Measurements from ENCODE around the gene USHBP1. TPM values are rescaled to one million over a fixed set of nuclear protein-coding genes. Genes with fewer than 3 reads are reported as not detected.
A peak's percentile ranks its signal among the peaks of the same experiment; 100 is the strongest.

Gene USHBP1
- total RNA-seq, 1 donor from 2014 or later = not detected

DNA sequence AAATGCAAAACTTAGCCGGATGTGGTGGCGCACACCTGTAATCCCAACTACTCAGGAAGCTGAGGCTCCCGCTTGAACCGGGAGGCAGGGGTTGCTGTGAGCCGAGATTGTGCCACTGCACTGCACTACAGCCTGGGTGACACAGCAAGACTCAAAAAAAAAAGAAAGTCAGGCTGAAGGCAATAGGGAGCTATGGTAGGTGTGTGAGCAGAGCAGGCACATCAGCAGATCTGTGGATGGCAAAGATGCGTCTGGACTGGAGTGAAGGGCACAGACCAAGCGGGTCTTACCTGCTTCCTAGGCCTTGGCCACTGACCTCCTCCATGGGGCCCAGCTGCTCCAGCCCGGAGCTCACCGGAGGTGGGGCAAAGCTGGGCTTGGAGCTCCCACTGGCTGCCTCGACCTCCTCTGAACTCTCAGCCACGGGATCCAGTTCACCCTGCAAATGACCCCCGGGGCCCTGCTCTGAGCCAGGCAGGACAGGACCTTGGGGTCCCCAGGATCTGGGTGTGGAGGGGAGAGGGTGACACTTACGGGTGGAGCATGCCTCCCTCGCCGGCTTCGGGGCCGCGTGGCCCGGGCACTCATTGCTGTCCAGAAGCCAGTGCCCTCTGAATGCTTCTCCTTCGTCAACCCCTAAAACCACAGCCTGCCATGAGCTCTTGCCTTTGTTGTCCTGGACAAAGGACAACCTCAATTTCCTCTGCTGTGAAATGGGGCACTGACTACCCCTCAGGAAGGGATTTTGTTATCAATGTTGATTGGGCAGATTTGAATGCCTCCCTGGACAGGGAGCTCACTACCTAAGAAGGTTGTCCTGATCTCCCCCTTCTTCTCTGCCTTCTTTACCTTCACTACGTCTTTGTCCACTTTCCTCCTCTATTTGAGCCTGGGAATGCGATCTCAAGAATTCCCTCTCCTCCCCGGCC, 569 bp downstream of the USHBP1 start:
- TF ChIP-seq, protein P1, sequence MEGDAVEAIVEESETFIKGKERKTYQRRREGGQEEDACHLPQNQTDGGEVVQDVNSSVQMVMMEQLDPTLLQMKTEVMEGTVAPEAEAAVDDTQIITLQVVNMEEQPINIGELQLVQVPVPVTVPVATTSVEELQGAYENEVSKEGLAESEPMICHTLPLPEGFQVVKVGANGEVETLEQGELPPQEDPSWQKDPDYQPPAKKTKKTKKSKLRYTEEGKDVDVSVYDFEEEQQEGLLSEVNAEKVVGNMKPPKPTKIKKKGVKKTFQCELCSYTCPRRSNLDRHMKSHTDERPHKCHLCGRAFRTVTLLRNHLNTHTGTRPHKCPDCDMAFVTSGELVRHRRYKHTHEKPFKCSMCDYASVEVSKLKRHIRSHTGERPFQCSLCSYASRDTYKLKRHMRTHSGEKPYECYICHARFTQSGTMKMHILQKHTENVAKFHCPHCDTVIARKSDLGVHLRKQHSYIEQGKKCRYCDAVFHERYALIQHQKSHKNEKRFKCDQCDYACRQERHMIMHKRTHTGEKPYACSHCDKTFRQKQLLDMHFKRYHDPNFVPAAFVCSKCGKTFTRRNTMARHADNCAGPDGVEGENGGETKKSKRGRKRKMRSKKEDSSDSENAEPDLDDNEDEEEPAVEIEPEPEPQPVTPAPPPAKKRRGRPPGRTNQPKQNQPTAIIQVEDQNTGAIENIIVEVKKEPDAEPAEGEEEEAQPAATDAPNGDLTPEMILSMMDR (IDR thresholded peaks at IDR 0.05) = no peak
- H3K27me3 Mint-ChIP-seq (ENCODE audit: unreplicated experiment) = peaks cover 2% of the 10 kb centered on the region
- no peak overlapping the region for H3K27ac Mint-ChIP-seq (ENCODE audit: unreplicated experiment)
- H3K4me3 Mint-ChIP-seq (ENCODE audit: unreplicated experiment) = no peak overlapping the region
- no peaks in the 10 kb centered on the region for H3K9me3 Mint-ChIP-seq (ENCODE audit: unreplicated experiment)
- DNase-seq (ENCODE audit: extremely low spot score, unreplicated experiment) = no peak
- peaks cover 7% of the 10 kb centered on the region for H3K4me1 Mint-ChIP-seq (ENCODE audit: unreplicated experiment)
- H3K36me3 Mint-ChIP-seq (ENCODE audit: unreplicated experiment) = no peaks in the 10 kb centered on the region

DNA sequence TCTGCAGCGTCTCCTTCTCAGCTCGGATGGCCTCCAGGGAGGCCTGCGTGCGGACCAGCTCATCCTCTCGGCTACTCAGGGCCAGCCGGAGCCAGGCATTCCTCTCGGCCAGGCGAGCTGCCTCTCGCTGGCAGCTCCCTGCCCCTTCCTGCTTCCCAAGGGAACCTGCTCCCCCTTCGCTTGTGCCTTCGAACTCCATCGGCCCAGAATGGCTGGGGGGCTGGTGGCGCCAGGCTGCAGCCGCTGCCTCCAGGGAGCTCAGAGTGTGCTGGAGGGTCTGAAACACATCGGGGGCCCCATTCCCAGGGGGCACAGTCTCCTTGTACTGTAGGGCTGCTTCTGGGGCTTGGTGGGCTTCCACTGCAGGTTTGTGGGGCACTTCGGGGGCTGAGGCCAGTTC, 2.0 kb downstream of the USHBP1 start:
- Mint-ChIP-seq H3K36me3 (ENCODE audit: unreplicated experiment) (no peaks in the 10 kb centered on the region), H3K27me3 (ENCODE audit: unreplicated experiment) (peaks cover 2% of the 10 kb centered on the region), H3K4me1 (ENCODE audit: unreplicated experiment) (peaks cover 5% of the 10 kb centered on the region), H3K27ac (ENCODE audit: unreplicated experiment) (no peak overlapping the region), H3K9me3 (ENCODE audit: unreplicated experiment) (no peaks in the 10 kb centered on the region), H3K4me3 (ENCODE audit: unreplicated experiment) (no peak overlapping the region)
- no peak for DNase-seq (ENCODE audit: extremely low spot score, unreplicated experiment)
- TF ChIP-seq, protein P1 (IDR thresholded peaks at IDR 0.05) = no peak

DNA sequence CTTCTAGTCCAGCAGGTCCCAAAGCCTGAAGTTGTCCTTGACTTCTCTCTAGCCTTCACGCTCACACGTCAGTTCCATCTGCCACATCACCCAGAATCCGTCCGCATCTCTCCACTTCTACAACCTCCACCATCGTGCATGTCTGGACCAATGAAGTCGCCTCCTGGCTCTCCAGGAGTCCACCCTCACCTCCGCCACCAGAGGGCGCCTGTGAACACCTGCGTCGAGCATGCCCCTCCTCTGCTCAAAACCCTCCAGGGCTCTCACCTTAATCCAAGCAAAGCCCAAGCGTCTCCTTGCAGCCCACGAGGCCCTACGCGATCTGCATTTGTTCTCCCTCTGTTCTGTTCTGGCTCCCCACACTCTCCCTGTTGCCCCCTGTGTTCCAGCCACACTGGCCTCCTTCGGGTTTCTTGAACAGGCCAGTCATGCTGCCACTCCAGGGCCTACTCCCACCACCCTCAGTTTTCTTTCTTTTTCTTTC, 3.7 kb downstream of the USHBP1 start:
- no peaks in the 10 kb centered on the region for H3K9me3 Mint-ChIP-seq (ENCODE audit: unreplicated experiment)
- H3K36me3 Mint-ChIP-seq (ENCODE audit: unreplicated experiment) = no peaks in the 10 kb centered on the region
- TF ChIP-seq, protein P1 (IDR thresholded peaks at IDR 0.05) = peak; percentile 95

DNA sequence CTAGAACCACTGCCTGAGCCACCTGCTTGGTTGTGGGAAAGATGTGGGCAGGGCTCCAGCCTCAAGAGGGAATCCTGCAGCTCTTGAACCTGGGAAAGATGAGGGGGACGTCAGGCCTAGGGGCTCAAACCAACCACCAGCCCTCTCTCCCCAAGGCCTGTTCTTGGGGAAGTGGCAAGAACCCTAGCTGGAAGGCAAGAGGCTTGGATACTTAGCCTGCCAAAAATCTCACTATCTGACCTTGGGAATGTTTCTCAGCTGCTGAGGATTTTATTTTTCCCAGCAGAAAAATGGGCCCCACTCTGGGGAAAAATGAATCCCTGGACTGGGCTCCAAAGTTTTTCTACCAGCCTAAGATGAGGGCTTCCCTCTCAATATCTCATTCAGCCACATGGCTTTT, 4.6 kb downstream of the USHBP1 start:
- no peak overlapping the region for H3K4me3 Mint-ChIP-seq (ENCODE audit: unreplicated experiment)
- no peaks in the 10 kb centered on the region for H3K36me3 Mint-ChIP-seq (ENCODE audit: unreplicated experiment)
- no peak for DNase-seq (ENCODE audit: extremely low spot score, unreplicated experiment)
- no peak overlapping the region for H3K27ac Mint-ChIP-seq (ENCODE audit: unreplicated experiment)
- H3K27me3 Mint-ChIP-seq (ENCODE audit: unreplicated experiment) = peaks cover 4% of the 10 kb centered on the region
- H3K9me3 Mint-ChIP-seq (ENCODE audit: unreplicated experiment) = no peaks in the 10 kb centered on the region
- H3K4me1 Mint-ChIP-seq (ENCODE audit: unreplicated experiment) = peaks cover 5% of the 10 kb centered on the region
- TF ChIP-seq, protein P1 (IDR thresholded peaks at IDR 0.05) = no peak

More for the DNA sequence above, 3.7 kb downstream of the USHBP1 start:
- Mint-ChIP-seq H3K4me1 (ENCODE audit: unreplicated experiment) (no peaks in the 10 kb centered on the region), H3K27me3 (ENCODE audit: unreplicated experiment) (peaks cover 2% of the 10 kb centered on the region), H3K4me3 (ENCODE audit: unreplicated experiment) (no peak overlapping the region), H3K27ac (ENCODE audit: unreplicated experiment) (no peak overlapping the region)
- DNase-seq (ENCODE audit: extremely low spot score, unreplicated experiment) = peak; percentile 94

DNA sequence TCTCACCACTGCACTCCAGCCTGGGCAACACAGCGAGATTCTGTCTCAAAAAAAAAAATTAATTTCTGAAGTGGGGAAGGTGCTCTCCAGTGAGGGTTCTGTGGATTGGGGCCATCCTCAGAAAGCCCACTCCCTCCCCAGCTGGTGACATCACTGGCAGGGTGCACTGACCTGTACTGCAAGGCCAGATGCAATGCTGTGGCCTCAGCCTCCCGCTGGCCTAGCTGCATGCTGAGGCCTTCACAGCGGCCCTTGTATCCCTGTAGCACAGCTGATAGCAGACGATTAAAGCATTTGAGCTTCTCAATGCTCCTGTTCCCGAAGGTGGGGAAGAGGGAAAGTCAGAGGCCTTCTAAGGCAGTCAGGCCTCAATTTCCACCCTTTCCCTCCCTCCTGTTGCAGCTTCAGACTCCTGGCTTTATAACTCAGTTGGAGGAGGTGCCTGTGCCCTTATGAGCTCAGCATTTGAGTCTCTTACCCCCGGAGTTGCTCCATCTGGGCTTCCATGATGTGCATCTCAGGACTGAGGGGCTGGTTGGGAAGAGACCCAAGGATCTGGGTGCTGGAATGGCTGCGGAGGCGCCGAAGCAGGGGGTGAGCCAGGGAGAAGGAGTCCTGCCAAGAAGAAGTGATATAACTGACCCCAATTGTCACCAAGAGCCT, 5.3 kb downstream of the USHBP1 start:
- Mint-ChIP-seq H3K4me1 (ENCODE audit: unreplicated experiment) (peaks cover 8% of the 10 kb centered on the region), H3K9me3 (ENCODE audit: unreplicated experiment) (no peaks in the 10 kb centered on the region), H3K27ac (ENCODE audit: unreplicated experiment) (no peak overlapping the region), H3K27me3 (ENCODE audit: unreplicated experiment) (peaks cover 4% of the 10 kb centered on the region), H3K36me3 (ENCODE audit: unreplicated experiment) (no peaks in the 10 kb centered on the region), H3K4me3 (ENCODE audit: unreplicated experiment) (no peak overlapping the region)
- DNase-seq (ENCODE audit: extremely low spot score, unreplicated experiment) = no peak
- TF ChIP-seq, protein P1 (IDR thresholded peaks at IDR 0.05) = no peak

Data from osteocyte (in vitro differentiated cells).